HG03575 (cell line): ENCODE data around the gene PDE4C.
"Not testable (repeated sequence)": the region's sequence is repeated elsewhere in the genome, so short reads cannot be mapped to it uniquely, and the experiment has no call there.

Experiments
- ATAC-seq: cut with Tn5 transposase; IDR thresholded peaks from one replicate; pipeline ENCODE4 v1.9.1; 2021; ENCODE audit not compliant: unreplicated experiment, insufficient number of reproducible peaks, low FRiP score; ENCODE audit errors: extremely low read depth

Gene PDE4C

GRCh38 chr19:18226956-18227780 is 930 bp upstream of the PDE4C start:
- no peak for ATAC-seq

- no peak for ATAC-seq
These were observed 910 bp downstream of the PDE4C start for GRCh38 chr19:18225355-18225701.

DNA sequence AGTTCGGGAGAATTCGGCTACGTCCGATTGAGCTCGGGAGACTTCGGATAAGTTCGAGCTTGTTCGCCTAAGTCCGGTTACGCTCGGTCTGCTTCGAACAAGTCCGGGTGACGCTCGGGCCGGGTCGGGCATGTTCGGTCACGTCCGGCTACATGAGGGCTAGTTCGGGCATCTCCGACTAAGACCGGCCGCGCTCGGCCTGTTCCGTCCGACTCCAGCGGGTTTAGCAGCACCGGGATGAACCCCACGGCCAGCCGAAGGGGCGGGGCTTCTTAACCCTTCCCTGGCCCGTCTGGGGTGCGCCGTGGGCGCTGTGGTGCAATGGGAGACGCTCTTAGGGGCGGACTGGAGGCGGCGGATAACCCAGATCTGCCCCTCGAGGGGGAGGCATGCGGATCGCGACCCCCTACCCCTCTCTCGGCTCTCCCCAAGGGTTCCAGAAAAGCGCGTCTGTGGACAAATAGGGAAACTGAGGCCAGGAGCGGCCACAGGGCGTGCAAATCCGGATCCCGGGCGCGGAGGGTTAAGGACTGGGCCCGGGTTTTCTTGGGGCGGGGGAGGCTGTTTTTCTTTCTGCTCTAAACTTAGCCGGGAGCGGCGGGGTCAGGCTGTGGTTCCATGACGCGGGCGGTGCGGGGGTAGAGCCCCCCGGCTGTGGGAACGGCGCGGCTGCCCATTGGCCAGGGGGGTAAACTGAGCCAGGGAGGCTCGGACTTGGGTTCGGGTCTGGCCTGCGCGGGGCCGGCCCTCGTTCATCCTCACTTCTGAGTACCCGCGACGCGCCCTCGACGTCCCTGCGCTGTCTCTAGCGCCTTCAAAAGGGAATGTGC is 1.5 kb downstream of the PDE4C start:
- no peak for ATAC-seq

GRCh38 chr19:18223860-18224524 is 2.2 kb downstream of the PDE4C start:
- ATAC-seq: no peak

- ATAC-seq: no peak
These were observed 4.2 kb downstream of the PDE4C start for GRCh38 chr19:18221815-18222725.

GRCh38 chr19:18220632-18221275 is 5.5 kb downstream of the PDE4C start:
- ATAC-seq: no peak

GRCh38 chr19:18219911-18220631 is 6.2 kb downstream of the PDE4C start:
- no peak for ATAC-seq

- ATAC-seq: no peak
These were observed 7.6 kb downstream of the PDE4C start for GRCh38 chr19:18218600-18218999.

GRCh38 chr19:18218159-18218558 is 8.1 kb downstream of the PDE4C start:
- no peak for ATAC-seq

DNA sequence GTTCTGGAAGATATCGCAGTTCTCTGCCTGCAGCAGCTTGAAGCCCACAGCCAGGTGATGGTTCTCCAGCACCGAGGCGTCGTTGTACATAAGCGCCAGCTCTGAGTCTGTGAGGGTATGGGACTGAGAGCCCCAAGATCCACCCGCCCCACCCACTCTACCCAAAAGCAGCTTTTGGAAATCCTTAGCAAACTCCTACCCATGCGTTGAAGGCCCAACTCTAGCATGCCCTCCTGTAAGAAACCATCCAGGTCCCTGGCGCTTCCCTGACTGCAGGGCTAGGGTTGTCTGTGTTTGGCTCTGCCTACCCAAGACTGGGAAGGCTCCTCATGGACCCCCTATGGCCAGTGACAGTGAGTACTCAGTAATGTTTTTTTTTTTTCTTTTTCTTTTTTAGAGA is 9.4 kb downstream of the PDE4C start:
- ATAC-seq: no peak

GRCh38 chr19:18214779-18215433 is 11.3 kb downstream of the PDE4C start:
- no peak for ATAC-seq

- no peak for ATAC-seq
These were observed 14.6 kb downstream of the PDE4C start for GRCh38 chr19:18211683-18212082.

- ATAC-seq: not testable (repeated sequence)
These were observed 16.3 kb downstream of the PDE4C start for GRCh38 chr19:18209912-18210311.

GRCh38 chr19:18208098-18208951 is 17.9 kb downstream of the PDE4C start:
- no peak for ATAC-seq

- no peak for ATAC-seq
These were observed 20.2 kb downstream of the PDE4C start for GRCh38 chr19:18206018-18206417.

GRCh38 chr19:18205200-18205892 is 20.9 kb downstream of the PDE4C start:
- no peak for ATAC-seq
